IMR-90 (cell line): Measurements from ENCODE around the gene KCTD4.

ENCODE experiments used
- CEBPB ChIP-seq: IDR thresholded peaks from 2 replicates; pipeline ENCODE4 v1.6.1; 2012; ENCODE audit warnings: low read depth, low read length, improper control_type of control experiment
- CHD1 ChIP-seq: IDR thresholded peaks from 2 replicates; pipeline ENCODE4 v1.6.1; 2012; ENCODE audit warnings: low read depth, low read length, improper control_type of control experiment
- FOS ChIP-seq: fragments of 150-350 bp; IDR thresholded peaks from 2 replicates; pipeline ENCODE4 v1.6.1; 2016; ENCODE audit warnings: low read depth, low read length
- MAFK ChIP-seq: IDR thresholded peaks from 2 replicates; pipeline ENCODE4 v1.6.1; 2012; ENCODE audit warnings: low read depth, low read length, improper control_type of control experiment
- MXI1 ChIP-seq: IDR thresholded peaks from 2 replicates; pipeline ENCODE4 v1.6.1; 2012; ENCODE audit warnings: low read depth, mild to moderate bottlenecking, low read length, moderate library complexity, borderline replicate concordance
- NFE2L2 ChIP-seq: fragments of 150-350 bp; IDR thresholded peaks from 2 replicates; pipeline ENCODE4 v1.6.1; 2016; ENCODE audit warnings: low read depth, mild to moderate bottlenecking, low read length
- POLR2A ChIP-seq: IDR thresholded peaks from 2 replicates; pipeline ENCODE4 v1.6.1; 2012; ENCODE audit warnings: mild to moderate bottlenecking, low read depth, low read length
- RAD21 ChIP-seq: IDR thresholded peaks from 2 replicates; pipeline ENCODE4 v1.6.1; 2012; ENCODE audit warnings: low read length, improper control_type of control experiment
- RCOR1 ChIP-seq: IDR thresholded peaks from 2 replicates; pipeline ENCODE4 v1.6.1; 2012; ENCODE audit warnings: mild to moderate bottlenecking, low read length, improper control_type of control experiment; ENCODE audit not compliant: insufficient replicate concordance
- RFX5 ChIP-seq: IDR thresholded peaks from 2 replicates; pipeline ENCODE4 v1.8.0; 2012; ENCODE audit warnings: low read depth, mild to moderate bottlenecking, low read length, moderate library complexity
- TF ChIP-seq, protein P1 (sequence below): conservative IDR thresholded peaks from 2 replicates; pipeline ENCODE4 v1.5.1; 2012; ENCODE audit warnings: mild to moderate bottlenecking, low read depth, low read length, improper control_type of control experiment
- TF ChIP-seq, protein P2 (sequence below): fragments of 150-350 bp; IDR thresholded peaks from 2 replicates; pipeline ENCODE4 v1.6.1; 2017; ENCODE audit warnings: mild to moderate bottlenecking, antibody characterized with exemption, low read length, low read depth
- TF ChIP-seq, protein P3 (sequence below): fragments of 150-350 bp; IDR thresholded peaks from 2 replicates; pipeline ENCODE4 v1.6.1; 2016; ENCODE audit warnings: low read depth, mild to moderate bottlenecking, low read length, moderate library complexity, borderline replicate concordance

DNA sequence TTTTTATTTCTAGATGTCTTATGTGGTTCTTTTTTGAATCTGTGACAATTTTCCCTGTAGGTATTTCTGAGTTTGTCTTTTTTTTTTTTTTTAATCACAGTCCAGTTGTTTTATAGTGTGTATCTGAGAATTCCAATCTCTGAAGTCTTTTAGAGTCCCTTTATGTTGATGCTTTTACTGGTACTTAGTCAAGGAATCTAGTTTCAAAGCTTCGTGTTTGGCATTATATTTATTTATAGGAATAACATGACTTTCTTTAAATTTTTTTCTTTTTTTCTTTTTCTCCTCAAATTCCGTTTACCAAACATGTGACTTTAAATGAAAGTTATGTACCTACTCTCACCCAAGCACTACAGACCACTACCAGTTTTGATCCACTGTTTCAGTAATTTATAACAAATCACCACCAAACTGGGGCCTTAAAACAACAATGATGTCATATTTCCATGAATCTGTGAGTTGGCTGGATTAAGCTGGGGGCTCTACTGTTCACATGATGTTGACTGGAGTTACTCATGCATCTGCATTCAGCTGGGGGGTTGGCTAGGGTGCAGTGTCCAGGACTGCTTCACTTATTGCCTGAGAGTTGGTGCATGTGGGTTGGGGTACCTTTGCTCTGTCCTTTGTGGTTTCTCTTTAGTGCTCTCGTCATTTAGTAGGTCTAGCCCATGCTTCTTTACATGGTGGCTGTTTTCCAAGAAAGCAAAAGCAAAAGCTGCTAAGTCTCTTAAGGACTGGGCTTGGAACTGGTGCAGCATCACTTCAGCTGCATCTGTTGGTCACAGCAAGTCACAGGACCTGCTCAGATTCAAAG lies 22.3 kb downstream of the KCTD4 start:
- peak; percentile 55; the same call in 1 of the 2 replicates for TF ChIP-seq NFE2L2
- TF ChIP-seq, protein P1, sequence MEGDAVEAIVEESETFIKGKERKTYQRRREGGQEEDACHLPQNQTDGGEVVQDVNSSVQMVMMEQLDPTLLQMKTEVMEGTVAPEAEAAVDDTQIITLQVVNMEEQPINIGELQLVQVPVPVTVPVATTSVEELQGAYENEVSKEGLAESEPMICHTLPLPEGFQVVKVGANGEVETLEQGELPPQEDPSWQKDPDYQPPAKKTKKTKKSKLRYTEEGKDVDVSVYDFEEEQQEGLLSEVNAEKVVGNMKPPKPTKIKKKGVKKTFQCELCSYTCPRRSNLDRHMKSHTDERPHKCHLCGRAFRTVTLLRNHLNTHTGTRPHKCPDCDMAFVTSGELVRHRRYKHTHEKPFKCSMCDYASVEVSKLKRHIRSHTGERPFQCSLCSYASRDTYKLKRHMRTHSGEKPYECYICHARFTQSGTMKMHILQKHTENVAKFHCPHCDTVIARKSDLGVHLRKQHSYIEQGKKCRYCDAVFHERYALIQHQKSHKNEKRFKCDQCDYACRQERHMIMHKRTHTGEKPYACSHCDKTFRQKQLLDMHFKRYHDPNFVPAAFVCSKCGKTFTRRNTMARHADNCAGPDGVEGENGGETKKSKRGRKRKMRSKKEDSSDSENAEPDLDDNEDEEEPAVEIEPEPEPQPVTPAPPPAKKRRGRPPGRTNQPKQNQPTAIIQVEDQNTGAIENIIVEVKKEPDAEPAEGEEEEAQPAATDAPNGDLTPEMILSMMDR: no peak
- no peak for TF ChIP-seq MXI1
- TF ChIP-seq RAD21: no peak
- peak; percentile 26; the same call in 1 of the 2 replicates for TF ChIP-seq CEBPB
- TF ChIP-seq, protein P2, sequence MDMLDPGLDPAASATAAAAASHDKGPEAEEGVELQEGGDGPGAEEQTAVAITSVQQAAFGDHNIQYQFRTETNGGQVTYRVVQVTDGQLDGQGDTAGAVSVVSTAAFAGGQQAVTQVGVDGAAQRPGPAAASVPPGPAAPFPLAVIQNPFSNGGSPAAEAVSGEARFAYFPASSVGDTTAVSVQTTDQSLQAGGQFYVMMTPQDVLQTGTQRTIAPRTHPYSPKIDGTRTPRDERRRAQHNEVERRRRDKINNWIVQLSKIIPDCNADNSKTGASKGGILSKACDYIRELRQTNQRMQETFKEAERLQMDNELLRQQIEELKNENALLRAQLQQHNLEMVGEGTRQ: peak; percentile 72
- TF ChIP-seq RFX5: no peak
- TF ChIP-seq POLR2A: no peak
- no peak for TF ChIP-seq MAFK
- TF ChIP-seq, protein P3, sequence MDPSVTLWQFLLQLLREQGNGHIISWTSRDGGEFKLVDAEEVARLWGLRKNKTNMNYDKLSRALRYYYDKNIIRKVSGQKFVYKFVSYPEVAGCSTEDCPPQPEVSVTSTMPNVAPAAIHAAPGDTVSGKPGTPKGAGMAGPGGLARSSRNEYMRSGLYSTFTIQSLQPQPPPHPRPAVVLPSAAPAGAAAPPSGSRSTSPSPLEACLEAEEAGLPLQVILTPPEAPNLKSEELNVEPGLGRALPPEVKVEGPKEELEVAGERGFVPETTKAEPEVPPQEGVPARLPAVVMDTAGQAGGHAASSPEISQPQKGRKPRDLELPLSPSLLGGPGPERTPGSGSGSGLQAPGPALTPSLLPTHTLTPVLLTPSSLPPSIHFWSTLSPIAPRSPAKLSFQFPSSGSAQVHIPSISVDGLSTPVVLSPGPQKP: no peak
- no peak for TF ChIP-seq CHD1
- TF ChIP-seq RCOR1: no peak
- peak; percentile 57; the same call in 1 of the 2 replicates for TF ChIP-seq FOS
